GM12878 (cell line): ENCODE results near the gene DDX51.

Experiments
- CBFB ChIP-seq: IDR thresholded peaks from 2 replicates; pipeline ENCODE4 v1.6.1; 2016; ENCODE audit warnings: antibody characterized with exemption, low read depth
- CTCF ChIP-seq, 3 experiments: IDR thresholded peaks in 2 of 3; conservative IDR thresholded peaks in 1 of 3; 2 replicates each; pipeline ENCODE4 v1.5.1; 2011; ENCODE audit warnings: low read depth in 3 of 3, low read length in 3 of 3, mild to moderate bottlenecking in 3 of 3, control low read depth in 2 of 3, moderate library complexity in 2 of 3, inconsistent platforms in 1 of 3, mixed read lengths in 1 of 3; ENCODE audit not compliant: control insufficient read depth in 2 of 3, insufficient read depth in 1 of 3; ENCODE audit errors: extremely low read depth in 1 of 3
- GABPA ChIP-seq: IDR thresholded peaks from 2 replicates; pipeline ENCODE4 v1.6.1; 2014; ENCODE audit warnings: antibody characterized with exemption, low read depth, mild to moderate bottlenecking, inconsistent platforms
- MXI1 ChIP-seq: fragments of 150-350 bp; IDR thresholded peaks from 2 replicates; pipeline ENCODE4 v1.6.1; 2011; ENCODE audit warnings: low read depth, mild to moderate bottlenecking, inconsistent platforms, low read length, improper control_type of control experiment
- MYC ChIP-seq: IDR thresholded peaks from 2 replicates; pipeline ENCODE4 v1.6.1; 2011; ENCODE audit warnings: mild to moderate bottlenecking, low read length, moderate library complexity, inconsistent platforms; ENCODE audit not compliant: insufficient read depth, insufficient replicate concordance, insufficient read length, severe bottlenecking
- ZNF24 ChIP-seq: fragments of 450-650 bp; IDR thresholded peaks from 2 replicates; pipeline ENCODE4 v1.6.1; 2017; ENCODE audit warnings: antibody characterized with exemption, mild to moderate bottlenecking

GRCh38 chr12:132160016-132160415, 15.9 kb upstream of the DDX51 start:
- TF ChIP-seq CBFB (no peak), CTCF (IDR thresholded peaks at IDR 0.05 in 2 of 3, conservative IDR thresholded peaks at IDR 0.05 in 1 of 3; ENCODE audit: control insufficient read depth in 2 of 3, extremely low read depth in 1 of 3, insufficient read depth in 1 of 3, low read depth in 3 of 3, low read length in 3 of 3) (no peak), MXI1 (no peak), ZNF24 (no peak), GABPA (no peak), MYC (no peak)
